Natural killer cell (primary cell): Measurements from ENCODE around the gene DPP4. TPM values are rescaled to one million over a fixed set of nuclear protein-coding genes. Genes with fewer than 3 reads are reported as not detected.

Experiments used
- ATAC-seq, 3 donors: fragments of 150-1000 bp in 2 of 3; fragments of 200-7000 bp in 1 of 3; cut with Tn5 transposase; 1 replicate in 1 of 3; 2 replicates in 2 of 3; pipeline ENCODE4 v1.10.0; 2021; ENCODE audit warnings: mild to moderate bottlenecking in 2 of 3, moderate library complexity in 2 of 3
- DNase-seq, 2 donors: peaks; one replicate each; pipeline versions ENCODE4 v3.0.0 to v3.0.0-alpha.2; 2013 to 2021; ENCODE audit warnings: mixed read lengths in 1 of 2
- H3K27ac ChIP-seq: one replicate; pipeline ENCODE4 v1.5.1; 2013; ENCODE audit warnings: mild to moderate bottlenecking, low read length
- H3K27me3 ChIP-seq: one replicate; pipeline ENCODE4 v1.6.1; 2013; ENCODE audit warnings: low read length; ENCODE audit not compliant: control insufficient read depth, insufficient read depth
- H3K36me3 ChIP-seq: one replicate; pipeline ENCODE4 v1.6.1; 2013; ENCODE audit warnings: low read length; ENCODE audit not compliant: control insufficient read depth, insufficient read depth
- H3K4me1 ChIP-seq: one replicate; pipeline ENCODE4 v1.6.1; 2013; ENCODE audit warnings: low read length; ENCODE audit not compliant: control insufficient read depth, insufficient read depth
- H3K4me3 ChIP-seq: one replicate; pipeline ENCODE4 v1.5.1; 2013; ENCODE audit warnings: low read length
- H3K9me3 ChIP-seq: one replicate; pipeline ENCODE4 v1.6.1; 2013; ENCODE audit warnings: low read length; ENCODE audit not compliant: control insufficient read depth, insufficient read depth
- H3K27ac Mint-ChIP-seq, 2 donors: one replicate each; pipeline ENCODE4 v1.8.0; 2022; ENCODE audit warnings: mild to moderate bottlenecking in 2 of 2, mixed read lengths in 2 of 2, moderate library complexity in 1 of 2
- H3K27me3 Mint-ChIP-seq, 2 donors: one replicate each; pipeline ENCODE4 v1.8.0; 2022; ENCODE audit warnings: low read depth in 2 of 2, mixed read lengths in 2 of 2
- H3K36me3 Mint-ChIP-seq: one replicate; pipeline ENCODE4 v1.8.0; 2022; ENCODE audit warnings: mixed read lengths
- H3K4me1 Mint-ChIP-seq, 2 donors: one replicate each; pipeline ENCODE4 v1.8.0; 2022; ENCODE audit warnings: mixed read lengths in 2 of 2
- H3K4me3 Mint-ChIP-seq: one replicate; pipeline ENCODE4 v1.8.0; 2022; ENCODE audit warnings: mild to moderate bottlenecking, moderate library complexity, mixed read lengths
- H3K9me3 Mint-ChIP-seq, 2 donors: one replicate each; pipeline ENCODE4 v1.8.0; 2022; ENCODE audit warnings: mixed read lengths in 2 of 2
- CTCF ChIP-seq: fragments of 200-600 bp; IDR thresholded peaks from one replicate; pipeline ENCODE4 v1.8.0; 2022; ENCODE audit warnings: antibody characterized with exemption
- WGBS: methylation state at CpG from one replicate; pipeline ENCODE4 v1.1.7; 2013; ENCODE audit warnings: missing lambda C conversion rate; ENCODE audit not compliant: insufficient coverage; 5-methylcytosine and 5-hydroxymethylcytosine counted together
- intact Hi-C: fragments of 100-400 bp; cut with micrococcal nuclease; formaldehyde crosslinking; loops from one replicate; pipeline ENCODE4 v1.14.2; 2022
- total RNA-seq, 4 donors: library from RNA; stranded (reverse); fragments of 120-200 nt in 1 of 4; gene quantifications; one replicate each; pipeline versions ENCODE4 v1.2.3 to v1.2.4, GENCODE V29; 2013 to 2022

The DPP4 gene
- total RNA-seq, result 1 to 10 TPM; 1.8 to 2.3 (median 1.8) TPM
- 30.4 TPM for total RNA-seq (2013)

- Mint-ChIP-seq H3K27ac (no peak within 1 kb of the TSS), H3K36me3 (no peaks in the 10 kb centered on the region), H3K27me3 (peaks cover 27 to 43% of the 10 kb centered on the region in 2 donors), H3K9me3 (no peaks in the 10 kb centered on the region), H3K4me1 (peaks cover 0 to 18% of the 10 kb centered on the region in 2 donors), H3K4me3 (peak within 1 kb of the TSS; percentile 78)
- H3K27me3 ChIP-seq, result no peaks in the 10 kb centered on the region
- no peak for TF ChIP-seq CTCF
- intact Hi-C loops, result no loop called here
- peak within 1 kb of the TSS; percentile 24 for H3K27ac ChIP-seq
- 1% methylated on average over 71 of the region's 71 CpGs for WGBS
- H3K36me3 ChIP-seq, result no peaks in the 10 kb centered on the region
- peak in 1 of 2 donors; percentile 71 for DNase-seq
- peaks cover 14% of the 10 kb centered on the region for H3K4me1 ChIP-seq
- peaks cover 6% of the 10 kb centered on the region for H3K9me3 ChIP-seq
- peak; percentile 58 to 75 (median 67) for ATAC-seq
- H3K4me3 ChIP-seq, result peak within 1 kb of the TSS; percentile 68
Measured at GRCh38 chr2:162073888-162074631, at the start of gene DPP4. Gene DPP4 (minus strand): TSS chr2:162074215. CDS start chr2:162073981, 234 bp downstream.

GRCh38 chr2:162118166-162119031 is 44.4 kb upstream of the DPP4 start:
- 65% methylated on average over 6 of the region's 7 CpGs for WGBS
- intact Hi-C loops, result no loop called here
- no peak for ATAC-seq

GRCh38 chr2:162116352-162116751 is 42.3 kb upstream of the DPP4 start:
- Histone ChIP-seq H3K4me1 (no peaks in the 10 kb centered on the region), H3K27me3 (no peaks in the 10 kb centered on the region), H3K4me3 (no peak overlapping the region), H3K36me3 (no peaks in the 10 kb centered on the region), H3K27ac (no peak overlapping the region), H3K9me3 (no peaks in the 10 kb centered on the region)
- Mint-ChIP-seq H3K27me3 (peaks cover 0 to 7% of the 10 kb centered on the region in 2 donors), H3K36me3 (no peaks in the 10 kb centered on the region), H3K4me1 (no peaks in the 10 kb centered on the region), H3K27ac (no peak overlapping the region), H3K9me3 (peaks cover 0 to 2% of the 10 kb centered on the region in 2 donors), H3K4me3 (no peak overlapping the region)
- ATAC-seq, result no peak
- TF ChIP-seq CTCF, result no peak
- intact Hi-C loops, result no loop called here
- DNase-seq, result no peak

More at GRCh38 chr2:162118166-162119031, 44.4 kb upstream of the DPP4 start:
- H3K4me3 ChIP-seq, result no peak overlapping the region
- H3K36me3 ChIP-seq, result no peaks in the 10 kb centered on the region
- no peak for DNase-seq
- H3K27me3 ChIP-seq, result no peaks in the 10 kb centered on the region
- no peaks in the 10 kb centered on the region for H3K36me3 Mint-ChIP-seq
- H3K4me3 Mint-ChIP-seq, result no peak overlapping the region
- no peak for TF ChIP-seq CTCF
- peaks cover 0 to 7% of the 10 kb centered on the region in 2 donors for H3K27me3 Mint-ChIP-seq
- no peaks in the 10 kb centered on the region for H3K4me1 ChIP-seq
- no peaks in the 10 kb centered on the region for H3K4me1 Mint-ChIP-seq
- no peak overlapping the region for H3K27ac Mint-ChIP-seq
- no peak overlapping the region for H3K27ac ChIP-seq
- H3K9me3 ChIP-seq, result no peaks in the 10 kb centered on the region
- H3K9me3 Mint-ChIP-seq, result peaks cover 0 to 2% of the 10 kb centered on the region in 2 donors
